ENCODE data around the gene CEP164. TPM values are rescaled to one million over a fixed set of nuclear protein-coding genes. Genes with fewer than 3 reads are reported as not detected.

CEP164 gene
- total and polyA plus RNA-seq, 2 experiments from 2014 or later = 13.9 to 23.8 TPM

DNA sequence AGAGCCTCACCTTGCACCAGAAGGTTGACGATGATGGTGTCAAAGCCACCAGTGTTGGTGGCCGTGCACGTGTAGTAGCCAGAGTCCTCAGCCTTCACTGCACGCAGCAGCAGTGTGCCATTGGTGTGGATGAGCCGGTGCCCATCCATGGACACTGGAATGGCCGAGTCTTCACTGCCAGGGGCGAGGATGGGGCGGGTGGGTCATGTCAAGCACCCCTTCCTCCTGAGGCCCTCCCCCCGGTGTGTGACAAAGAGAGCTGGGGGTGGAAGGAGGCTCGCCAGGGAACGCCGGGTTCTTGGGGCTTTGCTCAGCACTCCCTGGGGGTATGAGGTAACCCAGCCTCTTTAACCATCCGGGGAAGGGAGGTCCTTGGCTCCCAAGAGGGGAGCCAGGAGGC is 111.6 kb downstream of the CEP164 start:
- Mint-ChIP-seq H3K36me3 (ENCODE audit: low read depth) (no peaks in the 10 kb centered on the region), H3K27ac (no peak overlapping the region), H3K4me3 (no peak overlapping the region), H3K4me1 (peaks cover 12% of the 10 kb centered on the region), H3K27me3 (ENCODE audit: insufficient read depth, low read depth, poor library complexity) (peaks cover 7% of the 10 kb centered on the region), H3K9me3 (no peaks in the 10 kb centered on the region)
- 0 out of 2 replicates have a peak, but pooled peaks cover 2% of the 10 kb centered on the region for H3F3A ChIP-seq (replicated peaks; ENCODE audit: low read depth)
- H2AFZ ChIP-seq = no peak overlapping the region
- ATAC-seq (no peak), DNase-seq (ENCODE audit: low spot score) (no peak)
- H3K4me3 ChIP-seq = no peak overlapping the region
- no peaks in the 10 kb centered on the region for H3K9me2 ChIP-seq (ENCODE audit: insufficient read depth)
- H3K79me2 ChIP-seq (replicated peaks; ENCODE audit: insufficient read depth) = no peaks in the 10 kb centered on the region
- no peaks in the 10 kb centered on the region for H3K27me3 ChIP-seq (ENCODE audit: insufficient read depth)
- no peak overlapping the region for H3K27ac ChIP-seq (ENCODE audit: low read depth)
- H3K4me2 ChIP-seq = no peak overlapping the region
- no peaks in the 10 kb centered on the region; the same call in 1 of the 2 replicates for H3K4me1 ChIP-seq (ENCODE audit: insufficient read depth)
- no peaks in the 10 kb centered on the region for H4K20me1 ChIP-seq (replicated peaks; ENCODE audit: insufficient read depth)
- no peaks in the 10 kb centered on the region for H3K36me3 ChIP-seq (ENCODE audit: insufficient read depth)
- TF ChIP-seq, protein P1, sequence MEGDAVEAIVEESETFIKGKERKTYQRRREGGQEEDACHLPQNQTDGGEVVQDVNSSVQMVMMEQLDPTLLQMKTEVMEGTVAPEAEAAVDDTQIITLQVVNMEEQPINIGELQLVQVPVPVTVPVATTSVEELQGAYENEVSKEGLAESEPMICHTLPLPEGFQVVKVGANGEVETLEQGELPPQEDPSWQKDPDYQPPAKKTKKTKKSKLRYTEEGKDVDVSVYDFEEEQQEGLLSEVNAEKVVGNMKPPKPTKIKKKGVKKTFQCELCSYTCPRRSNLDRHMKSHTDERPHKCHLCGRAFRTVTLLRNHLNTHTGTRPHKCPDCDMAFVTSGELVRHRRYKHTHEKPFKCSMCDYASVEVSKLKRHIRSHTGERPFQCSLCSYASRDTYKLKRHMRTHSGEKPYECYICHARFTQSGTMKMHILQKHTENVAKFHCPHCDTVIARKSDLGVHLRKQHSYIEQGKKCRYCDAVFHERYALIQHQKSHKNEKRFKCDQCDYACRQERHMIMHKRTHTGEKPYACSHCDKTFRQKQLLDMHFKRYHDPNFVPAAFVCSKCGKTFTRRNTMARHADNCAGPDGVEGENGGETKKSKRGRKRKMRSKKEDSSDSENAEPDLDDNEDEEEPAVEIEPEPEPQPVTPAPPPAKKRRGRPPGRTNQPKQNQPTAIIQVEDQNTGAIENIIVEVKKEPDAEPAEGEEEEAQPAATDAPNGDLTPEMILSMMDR (conservative IDR thresholded peaks at IDR 0.05; ENCODE audit: low read depth in 2 of 2) = no peak
- no peak for TF ChIP-seq ZNF114 (CRISPR knock-in tag; IDR thresholded peaks at IDR 0.05)
- TF ChIP-seq EZH2phosphoT487 (IDR thresholded peaks at IDR 0.05; ENCODE audit: unreplicated experiment) = no peak
- TF ChIP-seq, protein P2, sequence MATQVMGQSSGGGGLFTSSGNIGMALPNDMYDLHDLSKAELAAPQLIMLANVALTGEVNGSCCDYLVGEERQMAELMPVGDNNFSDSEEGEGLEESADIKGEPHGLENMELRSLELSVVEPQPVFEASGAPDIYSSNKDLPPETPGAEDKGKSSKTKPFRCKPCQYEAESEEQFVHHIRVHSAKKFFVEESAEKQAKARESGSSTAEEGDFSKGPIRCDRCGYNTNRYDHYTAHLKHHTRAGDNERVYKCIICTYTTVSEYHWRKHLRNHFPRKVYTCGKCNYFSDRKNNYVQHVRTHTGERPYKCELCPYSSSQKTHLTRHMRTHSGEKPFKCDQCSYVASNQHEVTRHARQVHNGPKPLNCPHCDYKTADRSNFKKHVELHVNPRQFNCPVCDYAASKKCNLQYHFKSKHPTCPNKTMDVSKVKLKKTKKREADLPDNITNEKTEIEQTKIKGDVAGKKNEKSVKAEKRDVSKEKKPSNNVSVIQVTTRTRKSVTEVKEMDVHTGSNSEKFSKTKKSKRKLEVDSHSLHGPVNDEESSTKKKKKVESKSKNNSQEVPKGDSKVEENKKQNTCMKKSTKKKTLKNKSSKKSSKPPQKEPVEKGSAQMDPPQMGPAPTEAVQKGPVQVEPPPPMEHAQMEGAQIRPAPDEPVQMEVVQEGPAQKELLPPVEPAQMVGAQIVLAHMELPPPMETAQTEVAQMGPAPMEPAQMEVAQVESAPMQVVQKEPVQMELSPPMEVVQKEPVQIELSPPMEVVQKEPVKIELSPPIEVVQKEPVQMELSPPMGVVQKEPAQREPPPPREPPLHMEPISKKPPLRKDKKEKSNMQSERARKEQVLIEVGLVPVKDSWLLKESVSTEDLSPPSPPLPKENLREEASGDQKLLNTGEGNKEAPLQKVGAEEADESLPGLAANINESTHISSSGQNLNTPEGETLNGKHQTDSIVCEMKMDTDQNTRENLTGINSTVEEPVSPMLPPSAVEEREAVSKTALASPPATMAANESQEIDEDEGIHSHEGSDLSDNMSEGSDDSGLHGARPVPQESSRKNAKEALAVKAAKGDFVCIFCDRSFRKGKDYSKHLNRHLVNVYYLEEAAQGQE (IDR thresholded peaks at IDR 0.05; ENCODE audit: unreplicated experiment) = no peak
- TF ChIP-seq, protein P3, sequence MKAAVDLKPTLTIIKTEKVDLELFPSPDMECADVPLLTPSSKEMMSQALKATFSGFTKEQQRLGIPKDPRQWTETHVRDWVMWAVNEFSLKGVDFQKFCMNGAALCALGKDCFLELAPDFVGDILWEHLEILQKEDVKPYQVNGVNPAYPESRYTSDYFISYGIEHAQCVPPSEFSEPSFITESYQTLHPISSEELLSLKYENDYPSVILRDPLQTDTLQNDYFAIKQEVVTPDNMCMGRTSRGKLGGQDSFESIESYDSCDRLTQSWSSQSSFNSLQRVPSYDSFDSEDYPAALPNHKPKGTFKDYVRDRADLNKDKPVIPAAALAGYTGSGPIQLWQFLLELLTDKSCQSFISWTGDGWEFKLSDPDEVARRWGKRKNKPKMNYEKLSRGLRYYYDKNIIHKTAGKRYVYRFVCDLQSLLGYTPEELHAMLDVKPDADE (IDR thresholded peaks at IDR 0.05) = no peak
- TF ChIP-seq STAT1 (IDR thresholded peaks at IDR 0.05; ENCODE audit: unreplicated experiment) = no peak

DNA sequence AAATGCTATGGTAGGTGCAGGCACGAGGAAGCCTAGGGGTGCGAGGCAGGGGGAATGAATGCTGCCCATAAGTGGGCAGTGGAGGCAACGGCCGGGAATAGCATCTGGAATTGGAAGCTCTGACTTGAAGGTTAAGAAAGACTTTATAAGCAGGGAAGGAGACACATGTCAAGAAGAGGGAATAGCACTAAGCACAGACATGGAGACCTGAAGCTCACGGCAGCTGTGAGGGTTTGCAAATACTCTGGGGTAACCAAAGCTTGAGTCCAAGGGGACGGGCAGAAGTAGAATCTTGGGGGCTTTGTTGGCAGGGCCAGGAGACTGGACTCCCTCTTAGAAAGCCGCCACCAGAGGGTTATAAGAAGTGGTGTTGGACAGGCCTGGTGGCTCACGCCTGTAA is 112.6 kb downstream of the CEP164 start:
- Histone ChIP-seq H3K36me3 (ENCODE audit: insufficient read depth) (no peaks in the 10 kb centered on the region), H3K79me2 (replicated peaks; ENCODE audit: insufficient read depth) (no peaks in the 10 kb centered on the region), H4K20me1 (replicated peaks; ENCODE audit: insufficient read depth) (no peaks in the 10 kb centered on the region), H3K4me3 (no peak overlapping the region), H3K9me2 (ENCODE audit: insufficient read depth) (no peaks in the 10 kb centered on the region), H3K27ac (ENCODE audit: low read depth) (no peak overlapping the region), H3K4me1 (ENCODE audit: insufficient read depth) (no peaks in the 10 kb centered on the region; the same call in 1 of the 2 replicates), H2AFZ (no peak overlapping the region), H3F3A (replicated peaks; ENCODE audit: low read depth) (0 out of 2 replicates have a peak, but pooled peaks cover 2% of the 10 kb centered on the region), H3K4me2 (no peak overlapping the region), H3K27me3 (ENCODE audit: insufficient read depth) (no peaks in the 10 kb centered on the region)
- H3K4me3 Mint-ChIP-seq = no peak overlapping the region
- no peaks in the 10 kb centered on the region for H3K9me3 Mint-ChIP-seq
- H3K27ac Mint-ChIP-seq = no peak overlapping the region
- H3K4me1 Mint-ChIP-seq = peaks cover 12% of the 10 kb centered on the region
- DNase-seq (ENCODE audit: low spot score) (no peak), ATAC-seq (no peak)
- H3K27me3 Mint-ChIP-seq (ENCODE audit: insufficient read depth, low read depth, poor library complexity) = peaks cover 7% of the 10 kb centered on the region
- no peaks in the 10 kb centered on the region for H3K36me3 Mint-ChIP-seq (ENCODE audit: low read depth)
- TF ChIP-seq STAT1 (IDR thresholded peaks at IDR 0.05; ENCODE audit: unreplicated experiment) = no peak
- TF ChIP-seq CREB1 (CRISPR knock-in tag; IDR thresholded peaks at IDR 0.05; ENCODE audit: low read depth) = no peak
- TF ChIP-seq, protein P3 (IDR thresholded peaks at IDR 0.05) = no peak
- TF ChIP-seq POLR2AphosphoS5 (IDR thresholded peaks at IDR 0.05; ENCODE audit: low read depth) = no peak
- TF ChIP-seq NANOG (IDR thresholded peaks at IDR 0.05; ENCODE audit: borderline replicate concordance) = no peak
- TF ChIP-seq, protein P1 (conservative IDR thresholded peaks at IDR 0.05; ENCODE audit: low read depth in 2 of 2) = no peak
- TF ChIP-seq EZH2 (IDR thresholded peaks at IDR 0.05; ENCODE audit: low read depth, unreplicated experiment) = no peak
- no peak for TF ChIP-seq JUNB (IDR thresholded peaks at IDR 0.05; ENCODE audit: unreplicated experiment)
- no peak for TF ChIP-seq EZH2phosphoT487 (IDR thresholded peaks at IDR 0.05; ENCODE audit: unreplicated experiment)
